ENCODE results near the gene WDHD1. TPM values are rescaled to one million over a fixed set of nuclear protein-coding genes. Genes with fewer than 3 reads are reported as not detected.

The WDHD1 gene
- total and polyA plus RNA-seq, 8 donors = 0.45 to 2.3 (median 1.1) TPM

DNA sequence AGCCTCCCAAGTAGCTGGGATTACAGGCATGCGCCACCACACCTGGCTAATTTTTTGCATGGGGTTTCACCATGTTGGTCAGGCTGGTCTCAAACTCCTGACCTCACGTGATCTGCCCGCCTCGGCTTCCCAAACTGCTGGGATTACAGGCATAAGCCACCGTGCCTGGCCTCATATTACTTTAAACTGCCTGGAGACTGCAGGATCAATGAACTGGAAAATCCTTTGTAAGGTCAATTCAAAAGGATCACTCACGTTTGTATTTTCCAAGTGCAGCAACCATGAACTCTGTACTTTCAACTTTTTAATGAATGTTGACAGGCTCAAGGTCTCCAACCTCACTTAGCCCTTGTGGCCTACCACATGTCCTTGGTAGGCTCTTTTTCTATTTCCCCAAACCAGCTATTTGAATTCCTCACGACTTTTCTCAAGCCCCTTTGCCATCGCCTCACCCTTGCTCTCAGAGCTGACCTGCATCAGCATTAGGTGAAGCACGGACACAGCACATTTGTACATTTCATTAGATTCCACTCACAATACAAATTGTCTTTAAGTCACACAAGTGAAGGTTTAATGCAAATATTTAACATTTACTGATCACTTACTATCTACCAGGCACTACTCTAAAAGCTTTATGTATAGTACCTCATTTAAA is 82.0 kb downstream of the WDHD1 start:
- Histone ChIP-seq H3K27ac (no peak overlapping the region), H3K27me3 (no peaks in the 10 kb centered on the region), H3K36me3 (no peaks in the 10 kb centered on the region), H3K4me1 (no peaks in the 10 kb centered on the region), H3K4me3 (no peak overlapping the region), H3K9me3 (no peaks in the 10 kb centered on the region)
- TF ChIP-seq, protein P1, sequence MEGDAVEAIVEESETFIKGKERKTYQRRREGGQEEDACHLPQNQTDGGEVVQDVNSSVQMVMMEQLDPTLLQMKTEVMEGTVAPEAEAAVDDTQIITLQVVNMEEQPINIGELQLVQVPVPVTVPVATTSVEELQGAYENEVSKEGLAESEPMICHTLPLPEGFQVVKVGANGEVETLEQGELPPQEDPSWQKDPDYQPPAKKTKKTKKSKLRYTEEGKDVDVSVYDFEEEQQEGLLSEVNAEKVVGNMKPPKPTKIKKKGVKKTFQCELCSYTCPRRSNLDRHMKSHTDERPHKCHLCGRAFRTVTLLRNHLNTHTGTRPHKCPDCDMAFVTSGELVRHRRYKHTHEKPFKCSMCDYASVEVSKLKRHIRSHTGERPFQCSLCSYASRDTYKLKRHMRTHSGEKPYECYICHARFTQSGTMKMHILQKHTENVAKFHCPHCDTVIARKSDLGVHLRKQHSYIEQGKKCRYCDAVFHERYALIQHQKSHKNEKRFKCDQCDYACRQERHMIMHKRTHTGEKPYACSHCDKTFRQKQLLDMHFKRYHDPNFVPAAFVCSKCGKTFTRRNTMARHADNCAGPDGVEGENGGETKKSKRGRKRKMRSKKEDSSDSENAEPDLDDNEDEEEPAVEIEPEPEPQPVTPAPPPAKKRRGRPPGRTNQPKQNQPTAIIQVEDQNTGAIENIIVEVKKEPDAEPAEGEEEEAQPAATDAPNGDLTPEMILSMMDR (IDR thresholded peaks at IDR 0.05) = no peak
- 79 to 81% methylated on average over 9 of the region's 9 CpGs for WGBS, 2 donors
- intact Hi-C loops (cut with DNase I) = no loop called here
- DNase-seq = no peak
- no peak for FAIRE-seq
- ATAC-seq = no peak

DNA sequence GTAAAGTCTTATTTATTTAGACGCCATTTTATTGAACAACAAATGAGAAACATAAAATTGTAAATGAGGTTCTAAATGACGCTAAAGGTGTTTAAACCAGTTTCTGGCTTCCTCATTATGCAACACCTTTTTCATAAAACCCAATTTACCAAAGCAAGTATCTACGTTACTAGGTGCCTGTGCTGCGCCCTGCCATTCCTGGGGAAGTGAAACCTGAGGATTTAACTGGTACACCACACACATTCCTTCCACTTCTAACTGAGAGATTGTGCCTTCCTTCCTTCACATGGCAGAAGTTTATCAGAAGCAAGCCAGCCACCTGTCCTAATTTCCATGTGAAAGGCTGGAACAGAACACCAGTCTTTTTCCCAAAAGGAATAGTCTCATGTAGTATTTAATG is 84.0 kb downstream of the WDHD1 start:
- WGBS, 2 donors = 91 to 94% methylated on average over 4 of the region's 4 CpGs
- no peak overlapping the region for H3K4me3 ChIP-seq
- FAIRE-seq (no peak), ATAC-seq (no peak), DNase-seq (no peak)
- H3K4me1 ChIP-seq = no peaks in the 10 kb centered on the region
- no peaks in the 10 kb centered on the region for H3K27me3 ChIP-seq
- intact Hi-C loops (cut with DNase I) = no loop called here
- no peaks in the 10 kb centered on the region for H3K36me3 ChIP-seq
- TF ChIP-seq, protein P1 (IDR thresholded peaks at IDR 0.05) = no peak
- no peak overlapping the region for H3K27ac ChIP-seq
- no peaks in the 10 kb centered on the region for H3K9me3 ChIP-seq

DNA sequence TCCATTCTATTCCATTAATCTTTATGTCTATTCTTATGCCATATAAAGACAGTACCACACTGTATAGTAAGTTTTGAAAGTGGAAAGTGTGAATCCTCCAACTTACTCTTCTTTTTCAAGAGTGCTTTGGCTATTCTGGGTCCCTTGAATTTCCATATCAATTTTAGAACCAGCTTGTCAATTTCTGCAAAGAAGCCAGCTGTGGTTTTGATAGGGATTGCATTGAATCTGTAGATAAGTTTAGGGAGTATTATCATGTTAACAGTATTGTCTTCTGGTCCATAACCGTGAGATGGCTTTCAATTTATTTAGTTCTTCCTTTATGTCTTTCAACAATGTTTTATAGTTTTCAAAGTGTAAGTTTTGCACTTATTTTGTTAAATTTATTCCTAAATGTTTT is 90.1 kb downstream of the WDHD1 start:
- FAIRE-seq (no peak), DNase-seq (no peak), ATAC-seq (no peak)
- H3K9me3 ChIP-seq = no peaks in the 10 kb centered on the region
- H3K4me1 ChIP-seq = no peaks in the 10 kb centered on the region
- no peak overlapping the region for H3K4me3 ChIP-seq
- 96 to 98% methylated on average over 1 of the region's 1 CpG for WGBS, 2 donors
- no peaks in the 10 kb centered on the region for H3K36me3 ChIP-seq
- no peaks in the 10 kb centered on the region for H3K27me3 ChIP-seq
- intact Hi-C loops (cut with DNase I) = no loop called here
- TF ChIP-seq, protein P1 (IDR thresholded peaks at IDR 0.05) = no peak
- no peak overlapping the region for H3K27ac ChIP-seq

DNA sequence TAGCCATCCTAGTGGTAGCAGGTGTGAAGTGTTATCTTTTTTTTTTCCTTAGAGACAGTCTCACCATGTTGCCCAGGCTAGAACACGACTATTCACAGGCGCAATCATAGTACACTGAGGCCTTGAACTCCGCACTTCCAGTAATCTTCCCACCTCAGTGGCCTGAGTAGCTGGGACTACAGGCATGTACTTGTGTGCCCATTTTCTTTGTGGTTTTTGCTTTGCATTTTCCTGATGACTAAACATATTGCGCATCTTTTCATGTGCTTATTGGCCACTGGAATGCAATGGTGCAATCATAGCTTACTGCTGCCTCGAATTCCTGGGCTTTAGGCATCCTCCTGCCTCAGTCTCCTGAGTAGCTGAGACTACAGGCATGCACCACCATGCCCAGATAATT is 90.9 kb downstream of the WDHD1 start:
- no peaks in the 10 kb centered on the region for H3K36me3 ChIP-seq
- 90 to 96% methylated on average over 5 of the region's 5 CpGs for WGBS, 2 donors
- H3K4me3 ChIP-seq = no peak overlapping the region
- intact Hi-C loops (cut with DNase I) = no loop called here
- TF ChIP-seq, protein P1 (IDR thresholded peaks at IDR 0.05) = no peak
- DNase-seq (no peak), ATAC-seq (no peak), FAIRE-seq (no peak)
- H3K27me3 ChIP-seq = no peaks in the 10 kb centered on the region
- no peaks in the 10 kb centered on the region for H3K4me1 ChIP-seq
- H3K9me3 ChIP-seq = no peaks in the 10 kb centered on the region
- H3K27ac ChIP-seq = no peak overlapping the region

DNA sequence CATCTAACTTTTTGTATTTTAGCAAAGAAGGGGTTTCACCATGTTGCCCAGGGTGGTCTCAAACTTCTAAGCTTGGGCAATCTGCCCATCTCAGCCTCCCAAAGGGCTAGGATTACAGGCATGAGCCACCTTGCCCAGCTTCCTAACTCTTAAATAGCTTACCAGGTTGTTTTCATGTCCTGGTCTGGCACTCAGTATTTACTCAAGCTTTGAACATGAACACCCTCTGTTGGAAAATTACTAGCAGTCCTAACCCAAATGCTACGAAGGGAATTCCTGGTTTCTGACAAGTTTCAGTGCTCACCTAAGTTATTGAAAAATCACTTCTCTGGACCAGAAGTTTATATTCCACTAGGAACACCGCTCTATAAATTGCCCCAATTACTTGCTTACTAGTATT is 91.8 kb downstream of the WDHD1 start:
- Histone ChIP-seq H3K4me3 (no peak overlapping the region), H3K9me3 (no peaks in the 10 kb centered on the region), H3K27me3 (no peaks in the 10 kb centered on the region), H3K27ac (no peak overlapping the region), H3K4me1 (no peaks in the 10 kb centered on the region), H3K36me3 (no peaks in the 10 kb centered on the region)
- no peak for DNase-seq
- intact Hi-C loops (cut with DNase I) = no loop called here
- WGBS, 2 donors = 49 to 50% methylated on average over 2 of the region's 2 CpGs
- ATAC-seq = no peak
- TF ChIP-seq, protein P1 (IDR thresholded peaks at IDR 0.05) = no peak
- no peak for FAIRE-seq

All from pancreas (tissue), 10 donors.